LNCaP clone FGC (cell line): ENCODE results near the gene ABHD12B.
"Not testable (repeated sequence)": the region's sequence is repeated elsewhere in the genome, so short reads cannot be mapped to it uniquely, and the experiment has no call there.

Experiments used
- DNase-seq: peaks from one replicate; pipeline ENCODE4 v3.0.0-alpha.2; 2011; ENCODE audit warnings: low read depth
- H3K4me3 ChIP-seq: 2 replicates; pipeline ENCODE4 v1.5.1; 2011; ENCODE audit warnings: mild to moderate bottlenecking, low read depth, low read length, control low read depth
- TF ChIP-seq, protein P1 (sequence below): IDR thresholded peaks from 2 replicates; pipeline ENCODE4 v1.5.1; 2012; ENCODE audit warnings: mild to moderate bottlenecking; ENCODE audit not compliant: control insufficient read depth, insufficient read depth; ENCODE audit errors: extremely low read depth

ABHD12B gene

DNA sequence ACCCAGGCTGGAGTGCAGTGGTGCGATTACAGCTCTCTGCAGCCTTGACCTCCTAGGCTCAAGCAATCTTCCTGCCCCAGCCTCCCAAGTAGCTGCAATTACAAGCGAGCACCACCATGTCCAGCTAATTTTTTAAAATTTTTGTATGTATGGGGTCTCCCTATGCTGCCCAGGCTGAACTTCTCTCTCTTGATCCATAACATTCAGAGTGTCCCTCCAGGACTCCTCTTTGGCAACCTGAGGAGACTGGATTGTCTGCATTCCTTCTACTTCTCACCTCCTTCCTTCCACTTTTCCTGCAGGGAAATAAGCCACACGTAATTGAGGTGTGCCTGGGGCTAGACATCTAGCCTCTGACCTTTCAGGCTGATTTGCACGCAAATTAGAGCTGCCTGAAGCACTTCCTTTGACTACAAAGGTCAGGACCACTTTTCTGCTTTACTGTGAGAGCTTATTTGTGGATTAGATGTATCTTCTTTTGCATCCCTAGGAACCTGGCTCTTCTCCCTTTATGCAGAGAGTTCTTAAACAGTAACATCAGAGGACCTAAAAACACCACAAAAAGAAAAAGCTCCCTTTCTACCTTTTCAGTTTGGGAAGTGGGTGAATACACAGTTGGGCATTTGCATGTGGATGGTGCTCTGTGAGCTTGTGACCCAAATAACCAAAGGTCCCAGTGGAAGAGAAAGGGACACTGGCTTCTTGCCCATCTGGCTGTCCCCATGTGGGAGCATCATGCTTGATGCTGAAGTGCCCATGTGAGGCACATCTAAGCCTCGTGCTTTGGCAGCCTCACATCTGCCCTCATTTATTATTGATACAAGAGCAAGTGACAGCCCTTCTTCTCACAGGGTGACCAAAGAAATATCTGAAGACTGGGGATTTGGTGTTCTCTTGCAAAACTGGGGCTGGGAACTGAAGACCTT, 38.9 kb downstream of the ABHD12B start:
- no peak for DNase-seq
- TF ChIP-seq, protein P1, sequence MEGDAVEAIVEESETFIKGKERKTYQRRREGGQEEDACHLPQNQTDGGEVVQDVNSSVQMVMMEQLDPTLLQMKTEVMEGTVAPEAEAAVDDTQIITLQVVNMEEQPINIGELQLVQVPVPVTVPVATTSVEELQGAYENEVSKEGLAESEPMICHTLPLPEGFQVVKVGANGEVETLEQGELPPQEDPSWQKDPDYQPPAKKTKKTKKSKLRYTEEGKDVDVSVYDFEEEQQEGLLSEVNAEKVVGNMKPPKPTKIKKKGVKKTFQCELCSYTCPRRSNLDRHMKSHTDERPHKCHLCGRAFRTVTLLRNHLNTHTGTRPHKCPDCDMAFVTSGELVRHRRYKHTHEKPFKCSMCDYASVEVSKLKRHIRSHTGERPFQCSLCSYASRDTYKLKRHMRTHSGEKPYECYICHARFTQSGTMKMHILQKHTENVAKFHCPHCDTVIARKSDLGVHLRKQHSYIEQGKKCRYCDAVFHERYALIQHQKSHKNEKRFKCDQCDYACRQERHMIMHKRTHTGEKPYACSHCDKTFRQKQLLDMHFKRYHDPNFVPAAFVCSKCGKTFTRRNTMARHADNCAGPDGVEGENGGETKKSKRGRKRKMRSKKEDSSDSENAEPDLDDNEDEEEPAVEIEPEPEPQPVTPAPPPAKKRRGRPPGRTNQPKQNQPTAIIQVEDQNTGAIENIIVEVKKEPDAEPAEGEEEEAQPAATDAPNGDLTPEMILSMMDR, result no peak
- no peak overlapping the region for H3K4me3 ChIP-seq

DNA sequence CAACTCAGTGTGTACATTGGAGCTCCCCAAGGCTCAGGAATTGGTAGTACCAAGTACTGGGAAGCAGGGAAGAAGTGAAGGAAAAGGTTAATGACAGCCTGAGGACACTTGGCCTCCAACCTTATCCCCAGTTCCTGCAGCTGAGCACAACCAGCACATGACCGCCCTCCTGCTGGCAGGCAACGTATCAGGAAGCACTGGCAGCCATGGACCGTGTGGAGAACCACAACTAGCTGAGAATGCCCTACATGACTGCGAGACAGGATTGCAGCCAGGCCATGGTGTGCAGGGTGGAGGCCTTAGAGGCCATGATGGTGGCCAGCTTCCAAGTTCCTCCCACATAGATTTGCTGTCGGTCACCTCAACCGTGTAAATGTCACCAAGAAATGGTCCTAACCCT, 45.6 kb downstream of the ABHD12B start:
- DNase-seq, result no peak
- H3K4me3 ChIP-seq, result no peak overlapping the region
- TF ChIP-seq, protein P1, result no peak

DNA sequence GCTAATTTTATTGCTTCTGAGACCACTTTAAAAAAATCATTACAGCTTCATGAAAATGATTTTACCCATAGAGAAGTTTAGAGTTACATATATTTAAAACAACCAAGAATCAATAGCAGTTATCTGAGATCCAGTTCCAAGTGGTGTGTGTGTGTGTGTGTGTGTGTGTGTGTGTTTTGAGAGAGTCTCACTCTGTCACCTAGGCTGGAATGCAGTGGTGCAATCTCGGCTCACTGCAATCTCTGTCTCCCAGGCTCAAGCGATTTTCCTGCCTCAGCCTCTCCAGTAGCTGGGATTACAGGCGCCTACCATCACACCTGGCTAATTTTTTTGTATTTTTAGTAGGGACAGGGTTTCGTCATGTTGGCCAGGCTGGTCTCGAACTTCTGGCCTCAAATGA, 47.7 kb downstream of the ABHD12B start:
- H3K4me3 ChIP-seq, DNase-seq: not testable (repeated sequence)

DNA sequence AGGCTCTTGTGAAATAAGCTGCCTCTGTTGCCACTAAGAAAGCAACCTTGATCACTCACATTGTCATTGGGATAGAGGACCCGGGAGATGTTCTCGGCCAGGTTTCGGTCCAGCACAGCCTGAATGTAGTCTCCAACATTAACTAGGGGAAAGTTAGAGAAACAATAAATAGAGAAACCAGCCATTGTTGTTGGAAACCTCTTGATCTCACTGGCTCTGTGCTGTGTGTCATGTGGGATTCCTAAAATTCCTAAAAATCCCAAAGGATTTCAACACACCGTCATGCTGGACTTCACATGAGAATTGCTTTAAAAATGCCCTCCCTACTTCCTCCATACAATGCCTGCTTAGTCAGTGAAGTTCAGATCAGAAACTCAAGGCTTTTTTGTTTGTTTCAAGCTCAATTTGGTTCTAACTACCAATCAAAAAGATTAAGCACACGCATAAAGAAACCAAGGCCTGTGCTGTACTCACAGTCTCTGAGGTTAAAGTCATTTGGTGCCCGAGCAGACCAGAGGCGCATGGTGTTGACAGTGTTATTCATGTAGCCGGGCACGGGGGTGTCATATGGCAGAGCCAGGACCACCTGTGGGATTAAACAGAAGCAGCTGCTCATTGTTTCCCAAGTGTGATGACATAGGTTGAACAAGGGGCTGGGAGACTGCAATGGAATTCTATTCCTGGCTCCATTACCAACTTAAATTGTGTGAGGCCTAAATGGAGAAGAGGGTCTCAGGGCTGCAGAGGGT, 48.8 kb downstream of the ABHD12B start:
- H3K4me3 ChIP-seq, result no peak overlapping the region
- TF ChIP-seq, protein P1, result no peak
- DNase-seq, result no peak

DNA sequence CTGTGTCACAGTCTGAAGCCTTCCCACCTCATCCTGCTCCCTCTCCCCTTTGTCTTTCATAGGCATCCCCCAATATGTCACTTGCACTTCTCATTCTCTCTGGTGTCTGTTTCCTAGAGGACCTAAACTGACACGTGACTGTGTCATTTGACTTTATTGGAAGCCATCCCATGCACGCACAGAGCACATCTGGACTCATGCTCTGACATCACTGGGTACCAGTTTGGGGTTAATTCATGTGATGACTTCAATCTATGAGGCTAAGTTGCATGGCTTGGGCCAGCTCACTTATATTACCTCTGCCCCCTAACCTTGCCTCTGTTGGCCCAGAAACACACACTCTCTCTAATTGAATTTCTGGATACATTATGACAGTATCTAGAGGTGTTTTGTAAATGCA, 51.0 kb downstream of the ABHD12B start:
- no peak for DNase-seq
- no peak overlapping the region for H3K4me3 ChIP-seq
- TF ChIP-seq, protein P1, result no peak

DNA sequence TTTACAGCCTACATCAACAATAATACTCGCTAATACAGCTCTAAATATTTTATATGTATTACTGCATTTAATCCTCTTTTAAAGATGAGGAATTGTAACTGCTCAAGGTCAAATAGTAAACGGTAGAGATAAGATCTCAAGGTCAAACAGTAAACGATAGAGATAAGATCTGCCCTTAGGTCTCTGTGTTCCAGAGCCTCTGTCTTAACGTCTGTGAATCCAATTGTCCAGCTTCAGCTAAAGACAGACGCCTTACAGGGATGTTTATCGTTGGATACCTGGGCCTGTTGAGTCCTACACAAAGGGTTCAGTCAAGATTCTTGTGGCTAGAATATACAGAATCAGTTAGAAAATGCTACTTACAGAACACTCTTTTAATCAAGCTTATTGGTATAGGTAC, 52.4 kb downstream of the ABHD12B start:
- no peak for DNase-seq
- no peak overlapping the region for H3K4me3 ChIP-seq
- TF ChIP-seq, protein P1, result no peak

DNA sequence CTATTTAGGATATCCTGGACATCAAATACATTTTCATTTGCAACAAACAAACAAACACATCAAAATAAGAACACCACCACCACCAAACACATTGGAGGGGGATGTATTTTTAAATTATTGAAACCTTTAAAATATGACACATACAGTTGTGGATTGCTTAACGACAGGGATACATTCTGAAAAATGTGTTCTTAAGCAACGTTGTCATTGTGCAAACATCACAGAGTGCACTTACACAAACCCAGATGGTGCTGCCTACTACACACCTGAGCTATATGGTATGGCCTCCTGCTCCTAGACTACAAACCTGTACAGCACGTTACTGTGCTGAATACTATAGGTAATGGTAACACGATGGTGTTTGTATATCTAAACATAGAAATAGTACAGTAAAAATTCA, 53.0 kb downstream of the ABHD12B start:
- TF ChIP-seq, protein P1, result no peak
- DNase-seq, result no peak
- H3K4me3 ChIP-seq, result no peak overlapping the region
